K562 (cell line): Measurements from ENCODE around the gene HOXB3. TPM values are rescaled to one million over a fixed set of nuclear protein-coding genes. Genes with fewer than 3 reads are reported as not detected.

Source experiments
- CREBBP ChIP-seq: IDR thresholded peaks from one replicate; pipeline ENCODE4 v1.6.1; 2012; ENCODE audit warnings: low read depth, mild to moderate bottlenecking, control low read depth, inconsistent platforms, low read length
- FOS ChIP-seq: IDR thresholded peaks from 3 replicates; pipeline ENCODE4 v1.6.1; 2011; ENCODE audit not compliant: insufficient read length; ENCODE audit errors: extremely low read depth
- FOXA3 ChIP-seq, 2 experiments: fragments of 450-650 bp in 1 of 2; sonication (generic) in 1 of 2; formaldehyde crosslinking; IDR thresholded peaks in 1 of 2; conservative IDR thresholded peaks in 1 of 2; 2 replicates each; pipeline versions ENCODE4 v1.4.0 to v1.8.0; 2020 to 2022; ENCODE audit warnings: mild to moderate bottlenecking in 2 of 2, missing genetic modification reagents in 1 of 2
- HNRNPL ChIP-seq: fragments of 200-400 bp; formaldehyde crosslinking; IDR thresholded peaks from 2 replicates; pipeline ENCODE4 v1.6.1; 2017; ENCODE audit warnings: low read depth, mild to moderate bottlenecking, low read length
- KAT2B ChIP-seq: IDR thresholded peaks from one replicate; pipeline ENCODE4 v1.6.1; 2012; ENCODE audit warnings: low read depth, mild to moderate bottlenecking, control low read depth, inconsistent platforms, low read length, moderate library complexity
- KDM2B ChIP-seq: fragments of 250-450 bp; sonication (Bioruptor Pico); IDR thresholded peaks from 2 replicates; pipeline ENCODE4 v1.8.0; 2021; ENCODE audit warnings: mild to moderate bottlenecking, moderate library complexity
- NRF1 ChIP-seq, 2 experiments: fragments of 450-650 bp; IDR thresholded peaks in 1 of 2; conservative IDR thresholded peaks in 1 of 2; 2 replicates each; pipeline ENCODE4 v1.6.1; 2014; ENCODE audit warnings: mild to moderate bottlenecking in 2 of 2
- PHF8 ChIP-seq: fragments of 200-600 bp; sonication (generic); IDR thresholded peaks from 2 replicates; pipeline ENCODE4 v1.6.1; 2012; ENCODE audit warnings: mixed run types, mild to moderate bottlenecking, inconsistent platforms, low read length, moderate library complexity, borderline replicate concordance
- POU5F1 ChIP-seq: fragments of 150-350 bp; IDR thresholded peaks from 2 replicates; pipeline ENCODE4 v1.6.1; 2014; ENCODE audit warnings: borderline replicate concordance, low read length, low read depth, mild to moderate bottlenecking; ENCODE audit not compliant: partially characterized antibody
- SOX6 ChIP-seq: fragments of 450-650 bp; IDR thresholded peaks from 2 replicates; pipeline ENCODE4 v1.6.1; 2014; ENCODE audit warnings: mild to moderate bottlenecking
- TAF1 ChIP-seq: IDR thresholded peaks from 2 replicates; pipeline ENCODE4 v1.6.1; 2011; ENCODE audit warnings: mild to moderate bottlenecking, low read length, moderate library complexity; ENCODE audit not compliant: insufficient read depth, control insufficient read depth, severe bottlenecking; ENCODE audit errors: extremely low read depth
- TBL1XR1 ChIP-seq, 2 experiments: IDR thresholded peaks; 2 replicates each; pipeline ENCODE4 v1.6.1; 2012; ENCODE audit warnings: improper control_type of control experiment in 2 of 2, low read length in 2 of 2, mild to moderate bottlenecking in 1 of 2
- TCF3 ChIP-seq: sonication (generic); formaldehyde crosslinking; IDR thresholded peaks from 2 replicates; pipeline ENCODE4 v1.4.0; 2020; ENCODE audit warnings: mild to moderate bottlenecking, missing genetic modification reagents
- TSC22D4 ChIP-seq: fragments of 450-650 bp; IDR thresholded peaks from 2 replicates; pipeline ENCODE4 v1.6.1; 2016; ENCODE audit warnings: missing genetic modification characterization, missing biosample characterization, control low read depth
- ZNF165 ChIP-seq: fragments of 250-450 bp; sonication (Bioruptor Pico); IDR thresholded peaks from 2 replicates; pipeline ENCODE4 v1.4.0; 2020; ENCODE audit warnings: borderline replicate concordance
- ZNF282 ChIP-seq: sonication (generic); formaldehyde crosslinking; IDR thresholded peaks from 2 replicates; pipeline ENCODE4 v1.8.1; 2023; ENCODE audit warnings: missing genetic modification reagents
- ZNF347 ChIP-seq: fragments of 450-650 bp; formaldehyde crosslinking; IDR thresholded peaks from 2 replicates; pipeline ENCODE4 v1.4.0; 2020; ENCODE audit warnings: low read depth, mild to moderate bottlenecking, moderate library complexity
- ZSCAN32 ChIP-seq: fragments of 450-650 bp; formaldehyde crosslinking; IDR thresholded peaks from 2 replicates; pipeline ENCODE4 v1.4.0; 2020; ENCODE audit warnings: mild to moderate bottlenecking, moderate library complexity
- polyA plus RNA-seq, 8 experiments: library from polyadenylated mRNA; depleted of rRNA in 4 of 8; stranded (reverse) in 5 of 8; unstranded in 3 of 8; fragments of >200 nt; fragmentation: Nextera tagmentation in 2 of 8; fragmentation: Illumina TruSeq in 1 of 8; extraction: Ambion mirVana in 2 of 8; extraction: Trizol in 1 of 8; gene quantifications; 2 replicates each; pipeline versions ENCODE4 v1.2.1 to v1.2.3, GENCODE V29; 2011 to 2014; ENCODE audit warnings: inconsistent platforms in 1 of 8, missing spikeins in 1 of 8
- total RNA-seq, 7 experiments: library from RNA; depleted of rRNA in 6 of 7; stranded (reverse); fragments of >200 nt in 6 of 7; fragmentation: Illumina TruSeq in 2 of 7; extraction: Trizol in 2 of 7; gene quantifications; 2 replicates each; pipeline versions ENCODE4 v1.2.1 to v1.2.3, GENCODE V29; 2011 to 2021; ENCODE audit warnings: low replicate concordance in 1 of 7
- TF ChIP-seq, protein P1 (sequence below): fragments of 250-450 bp; sonication (Bioruptor Pico); IDR thresholded peaks from 2 replicates; pipeline ENCODE4 v1.8.0; 2021; ENCODE audit warnings: borderline replicate concordance, mild to moderate bottlenecking, moderate library complexity; ENCODE audit not compliant: poor library complexity, severe bottlenecking
- TF ChIP-seq, protein P2 (sequence below): fragments of 450-650 bp; IDR thresholded peaks from 2 replicates; pipeline ENCODE4 v1.6.1; 2017; ENCODE audit warnings: antibody characterized with exemption, mild to moderate bottlenecking
- TF ChIP-seq, protein P3 (sequence below): sonication (generic); formaldehyde crosslinking; IDR thresholded peaks from 2 replicates; pipeline ENCODE4 v1.8.1; 2023; ENCODE audit warnings: mild to moderate bottlenecking, missing genetic modification reagents

Gene HOXB3
- total and polyA plus RNA-seq, 9 of the 15 experiments (the other 6 are each of a cell fraction or from before 2014, with no cell fraction given): 2.4 to 41.3 (median 20.2) TPM

DNA sequence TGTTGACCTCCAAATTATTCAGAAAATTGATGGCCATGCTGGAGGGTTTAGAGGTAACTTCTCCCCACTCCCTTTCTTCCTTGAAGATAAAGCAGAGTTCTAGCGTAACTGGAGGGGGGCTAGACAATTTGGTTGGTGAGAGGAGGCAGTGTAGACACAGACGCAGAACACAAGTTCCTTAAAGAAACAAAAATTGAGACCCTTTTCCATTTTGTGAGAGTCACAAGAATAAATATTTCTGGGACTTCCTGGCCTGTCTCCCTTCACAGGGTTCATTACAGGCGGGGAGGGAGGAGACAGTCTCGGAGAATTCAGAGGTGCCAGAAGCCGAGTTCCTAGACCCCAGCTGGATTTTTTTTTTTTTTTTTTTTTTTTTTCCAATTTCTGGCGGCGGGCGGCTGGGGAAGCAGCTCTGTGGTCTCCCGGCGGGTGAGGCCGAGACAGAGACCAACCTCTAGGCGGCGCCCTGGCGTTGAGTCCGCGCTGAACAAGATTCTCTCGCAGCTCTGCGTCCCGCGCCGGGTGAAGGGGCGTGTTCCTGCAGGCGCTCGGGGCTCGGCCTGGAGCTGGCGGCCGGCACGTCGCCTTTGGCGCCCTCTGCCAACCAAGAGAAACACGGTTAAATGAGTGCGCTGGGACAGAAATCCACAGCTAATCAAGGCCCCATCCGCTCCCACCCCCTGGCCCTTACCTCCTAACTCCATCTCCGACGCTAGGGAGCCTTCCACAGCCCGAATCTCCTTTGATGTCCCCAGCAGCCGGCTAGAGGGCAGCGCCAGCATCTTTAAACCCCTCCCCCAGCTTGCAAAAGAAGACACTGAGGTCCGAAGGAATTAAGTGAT lies 46.4 kb upstream of the HOXB3 start (continued):
- TF ChIP-seq, protein P1, sequence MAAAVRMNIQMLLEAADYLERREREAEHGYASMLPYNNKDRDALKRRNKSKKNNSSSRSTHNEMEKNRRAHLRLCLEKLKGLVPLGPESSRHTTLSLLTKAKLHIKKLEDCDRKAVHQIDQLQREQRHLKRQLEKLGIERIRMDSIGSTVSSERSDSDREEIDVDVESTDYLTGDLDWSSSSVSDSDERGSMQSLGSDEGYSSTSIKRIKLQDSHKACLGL (CRISPR knock-in tag): no peak
- TF ChIP-seq TCF3 (CRISPR knock-in tag) (no peak), NRF1 (conservative IDR thresholded peaks at IDR 0.05 in 1 of 2, IDR thresholded peaks at IDR 0.05 in 1 of 2) (peak; percentile 23 to 47; a peak in 1 of 4 replicates), FOXA3 (CRISPR knock-in tag; conservative IDR thresholded peaks at IDR 0.05 in 1 of 2, IDR thresholded peaks at IDR 0.05 in 1 of 2) (no peak), ZNF165 (no peak), SOX6 (0 out of 2 replicates have a peak, but pooled peaks have one; percentile 44), TSC22D4 (tag) (no peak), ZSCAN32 (no peak), KDM2B (CRISPR knock-in tag) (no peak), TAF1 (no peak), POU5F1 (no peak), ZNF347 (CRISPR knock-in tag) (no peak), KAT2B (no peak), FOS (no peak), ZNF282 (CRISPR knock-in tag) (no peak), HNRNPL (0 out of 2 replicates have a peak, but pooled peaks have one; percentile 63), PHF8 (peak; percentile 14; the same call in 1 of the 2 replicates), CREBBP (no peak), TBL1XR1 (IDR thresholded peaks at IDR 0.05; ENCODE audit: low read length in 2 of 2) (no peak)
- TF ChIP-seq, protein P2, sequence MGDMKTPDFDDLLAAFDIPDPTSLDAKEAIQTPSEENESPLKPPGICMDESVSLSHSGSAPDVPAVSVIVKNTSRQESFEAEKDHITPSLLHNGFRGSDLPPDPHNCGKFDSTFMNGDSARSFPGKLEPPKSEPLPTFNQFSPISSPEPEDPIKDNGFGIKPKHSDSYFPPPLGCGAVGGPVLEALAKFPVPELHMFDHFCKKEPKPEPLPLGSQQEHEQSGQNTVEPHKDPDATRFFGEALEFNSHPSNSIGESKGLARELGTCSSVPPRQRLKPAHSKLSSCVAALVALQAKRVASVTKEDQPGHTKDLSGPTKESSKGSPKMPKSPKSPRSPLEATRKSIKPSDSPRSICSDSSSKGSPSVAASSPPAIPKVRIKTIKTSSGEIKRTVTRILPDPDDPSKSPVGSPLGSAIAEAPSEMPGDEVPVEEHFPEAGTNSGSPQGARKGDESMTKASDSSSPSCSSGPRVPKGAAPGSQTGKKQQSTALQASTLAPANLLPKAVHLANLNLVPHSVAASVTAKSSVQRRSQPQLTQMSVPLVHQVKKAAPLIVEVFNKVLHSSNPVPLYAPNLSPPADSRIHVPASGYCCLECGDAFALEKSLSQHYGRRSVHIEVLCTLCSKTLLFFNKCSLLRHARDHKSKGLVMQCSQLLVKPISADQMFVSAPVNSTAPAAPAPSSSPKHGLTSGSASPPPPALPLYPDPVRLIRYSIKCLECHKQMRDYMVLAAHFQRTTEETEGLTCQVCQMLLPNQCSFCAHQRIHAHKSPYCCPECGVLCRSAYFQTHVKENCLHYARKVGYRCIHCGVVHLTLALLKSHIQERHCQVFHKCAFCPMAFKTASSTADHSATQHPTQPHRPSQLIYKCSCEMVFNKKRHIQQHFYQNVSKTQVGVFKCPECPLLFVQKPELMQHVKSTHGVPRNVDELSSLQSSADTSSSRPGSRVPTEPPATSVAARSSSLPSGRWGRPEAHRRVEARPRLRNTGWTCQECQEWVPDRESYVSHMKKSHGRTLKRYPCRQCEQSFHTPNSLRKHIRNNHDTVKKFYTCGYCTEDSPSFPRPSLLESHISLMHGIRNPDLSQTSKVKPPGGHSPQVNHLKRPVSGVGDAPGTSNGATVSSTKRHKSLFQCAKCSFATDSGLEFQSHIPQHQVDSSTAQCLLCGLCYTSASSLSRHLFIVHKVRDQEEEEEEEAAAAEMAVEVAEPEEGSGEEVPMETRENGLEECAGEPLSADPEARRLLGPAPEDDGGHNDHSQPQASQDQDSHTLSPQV: peak; percentile 72
- TF ChIP-seq, protein P3, sequence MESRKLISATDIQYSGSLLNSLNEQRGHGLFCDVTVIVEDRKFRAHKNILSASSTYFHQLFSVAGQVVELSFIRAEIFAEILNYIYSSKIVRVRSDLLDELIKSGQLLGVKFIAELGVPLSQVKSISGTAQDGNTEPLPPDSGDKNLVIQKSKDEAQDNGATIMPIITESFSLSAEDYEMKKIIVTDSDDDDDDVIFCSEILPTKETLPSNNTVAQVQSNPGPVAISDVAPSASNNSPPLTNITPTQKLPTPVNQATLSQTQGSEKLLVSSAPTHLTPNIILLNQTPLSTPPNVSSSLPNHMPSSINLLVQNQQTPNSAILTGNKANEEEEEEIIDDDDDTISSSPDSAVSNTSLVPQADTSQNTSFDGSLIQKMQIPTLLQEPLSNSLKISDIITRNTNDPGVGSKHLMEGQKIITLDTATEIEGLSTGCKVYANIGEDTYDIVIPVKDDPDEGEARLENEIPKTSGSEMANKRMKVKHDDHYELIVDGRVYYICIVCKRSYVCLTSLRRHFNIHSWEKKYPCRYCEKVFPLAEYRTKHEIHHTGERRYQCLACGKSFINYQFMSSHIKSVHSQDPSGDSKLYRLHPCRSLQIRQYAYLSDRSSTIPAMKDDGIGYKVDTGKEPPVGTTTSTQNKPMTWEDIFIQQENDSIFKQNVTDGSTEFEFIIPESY (CRISPR knock-in tag): 0 out of 2 replicates have a peak, but pooled peaks have one; percentile 42
